SHP77 treated with DMSO at 0.1 percent for 48 hours (cell line): ENCODE measurements around the gene BRD7.

ENCODE experiments used
- DNase-seq: peaks from one replicate; lab custom pipeline; 2025; lab: John Stamatoyannopoulos, UW

The BRD7 gene

DNA sequence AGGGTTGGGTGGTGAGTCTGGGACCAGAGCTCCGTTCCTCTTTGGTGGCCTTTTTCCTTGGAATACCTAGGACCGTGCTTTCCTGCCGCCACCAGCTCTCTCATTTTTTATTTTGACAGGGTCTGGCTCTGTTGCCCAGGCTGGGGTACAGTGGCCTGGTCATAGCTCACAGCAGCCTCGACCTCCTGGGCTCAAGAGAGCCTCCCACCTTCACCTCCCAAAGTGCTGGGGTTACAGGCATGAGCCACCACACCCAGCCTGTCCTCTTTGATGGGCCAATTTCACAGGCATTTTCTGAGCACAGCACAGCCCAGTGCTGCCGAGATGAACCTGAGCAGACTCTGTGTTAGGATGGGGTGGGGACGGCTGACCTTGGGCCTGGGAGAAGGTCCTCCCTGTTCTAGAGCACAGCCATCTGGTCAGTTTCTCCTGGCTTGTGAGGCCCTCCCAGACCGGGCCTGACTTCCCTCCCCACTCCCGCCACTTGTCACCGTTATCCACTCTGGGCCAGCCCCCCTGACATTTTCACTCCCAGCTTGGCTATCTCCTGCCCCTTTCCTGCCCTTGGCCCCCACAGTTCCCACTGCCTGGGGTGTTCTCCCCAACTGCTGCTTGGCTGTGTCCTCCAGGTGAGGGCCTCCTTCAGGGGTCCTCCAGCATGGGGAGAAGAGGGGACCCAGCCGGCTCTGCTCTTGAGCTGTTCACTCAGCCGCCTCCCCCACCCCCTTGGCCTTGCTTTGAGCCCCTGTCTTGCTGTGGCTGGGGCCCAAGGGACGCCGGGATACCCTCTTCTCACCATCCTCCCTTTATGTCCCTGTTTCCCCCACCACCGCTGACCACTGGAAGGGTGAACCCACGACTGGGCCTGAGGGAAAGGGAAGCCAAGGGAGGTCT is 97.4 kb downstream of the BRD7 start:
- no peak for DNase-seq

DNA sequence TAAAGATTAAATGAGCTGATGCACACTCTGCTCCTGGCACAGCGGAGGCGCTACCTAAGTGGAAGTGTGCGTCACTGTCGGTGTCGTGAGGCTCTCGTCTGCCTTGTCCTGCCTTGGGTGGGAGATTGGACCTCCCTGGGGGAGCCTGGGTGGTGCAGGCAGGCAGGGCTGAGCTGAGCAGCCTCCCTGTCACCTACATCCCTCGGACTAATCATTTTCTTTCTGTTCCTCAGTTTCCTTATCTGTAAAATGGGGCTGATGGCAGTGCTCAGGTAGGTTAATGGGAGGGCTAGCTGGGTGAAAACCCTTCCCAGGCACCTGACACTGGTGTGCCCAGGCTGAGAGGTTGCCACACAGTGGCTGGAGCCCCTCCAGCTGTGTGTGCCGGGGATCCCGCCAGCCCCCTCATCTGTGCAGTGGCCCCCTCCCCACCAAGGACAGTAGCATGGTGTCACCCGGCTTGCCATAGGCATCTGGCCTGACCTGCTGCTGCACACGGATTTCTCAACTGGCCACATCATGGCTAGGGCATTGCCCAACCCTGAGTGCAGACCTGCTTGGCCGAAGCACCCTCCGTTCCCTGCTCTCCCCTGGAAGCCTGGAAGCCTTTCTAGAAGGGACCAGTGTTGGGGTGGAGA is 98.2 kb downstream of the BRD7 start:
- DNase-seq, result no peak

DNA sequence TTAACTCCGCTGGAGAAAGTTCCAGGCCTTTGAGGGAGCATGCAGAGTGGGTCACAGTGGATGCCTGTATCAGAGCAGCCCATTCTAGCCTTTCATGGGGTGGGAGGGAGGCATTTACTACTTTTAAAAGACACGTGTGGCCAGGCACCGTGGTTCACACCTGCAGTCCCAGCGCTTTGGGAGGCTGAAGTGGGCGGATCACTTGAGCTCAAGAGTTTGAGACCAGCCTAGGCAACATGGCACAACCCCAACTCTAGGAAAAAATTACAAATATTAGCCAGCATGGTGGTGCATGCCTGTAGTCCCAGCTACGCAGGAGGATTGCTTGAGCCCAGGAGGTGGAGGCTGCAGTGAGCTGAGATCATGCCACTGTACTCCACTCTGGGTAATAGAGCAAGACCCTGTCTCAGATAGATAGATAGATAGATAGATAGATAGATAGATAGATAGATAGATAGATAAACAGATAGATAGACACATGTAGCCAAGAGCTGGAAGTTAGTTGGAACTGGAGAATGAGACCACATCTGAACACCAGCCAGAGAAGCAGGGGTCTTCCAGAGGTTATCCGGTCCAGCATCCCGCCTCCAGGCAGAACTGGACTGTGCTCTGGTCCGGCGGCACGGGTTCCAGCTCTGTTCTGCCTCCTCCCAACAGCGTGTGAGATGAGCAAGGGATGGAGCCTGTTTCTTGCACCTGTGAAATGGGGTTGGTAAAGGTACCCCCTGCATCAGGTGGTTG is 98.8 kb downstream of the BRD7 start:
- no peak for DNase-seq

DNA sequence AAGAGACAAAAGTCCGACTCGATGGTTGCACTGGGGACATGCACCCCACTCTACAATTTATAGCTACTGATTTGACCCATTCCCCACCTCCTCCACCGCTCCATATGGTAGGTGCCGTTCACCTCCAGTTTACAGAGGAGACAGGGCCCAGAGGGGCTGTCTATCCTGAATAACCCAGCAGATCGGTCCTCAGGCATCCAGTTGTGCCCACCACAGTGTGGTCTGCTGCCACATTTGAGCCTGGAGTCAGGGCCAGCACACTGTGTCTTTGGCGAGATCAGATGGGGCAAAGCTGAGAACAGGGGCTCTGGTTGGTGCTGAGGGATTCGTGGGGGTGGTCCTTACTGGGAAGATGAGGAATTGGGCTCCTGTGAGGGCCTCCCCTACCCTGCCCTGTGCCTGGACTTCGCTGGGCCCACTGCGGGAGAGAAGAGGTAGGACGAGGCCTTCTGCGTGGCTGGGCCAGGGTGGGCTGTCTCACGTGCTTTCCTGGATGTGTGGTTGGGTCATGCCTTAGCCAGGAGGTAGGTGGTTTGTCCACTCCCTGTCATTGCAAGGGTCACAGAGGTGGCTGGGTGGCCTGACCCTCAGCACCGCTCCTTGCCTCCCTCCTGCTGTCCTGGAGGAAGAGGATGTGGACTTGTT is 99.6 kb downstream of the BRD7 start:
- DNase-seq, result no peak

DNA sequence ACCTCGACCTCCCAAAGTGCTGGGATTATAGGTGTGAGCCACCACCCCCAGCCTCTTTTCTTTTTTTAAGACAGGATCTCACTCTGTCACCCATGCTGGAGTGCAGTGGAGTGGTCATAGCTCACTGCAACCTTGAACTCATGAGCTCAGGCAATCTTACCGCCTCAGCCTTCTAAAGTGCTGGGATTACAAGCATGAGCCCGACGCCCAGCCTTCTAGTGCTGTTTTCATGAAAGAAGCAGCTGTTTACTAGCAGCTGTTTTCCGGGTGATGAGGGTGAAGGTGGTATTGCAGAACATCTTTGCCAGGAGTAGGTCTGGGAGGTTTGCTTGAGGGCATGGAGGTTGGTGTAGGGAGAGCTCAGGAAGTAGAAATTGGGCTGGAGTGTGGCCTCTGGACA is 100.4 kb downstream of the BRD7 start:
- DNase-seq, result no peak

DNA sequence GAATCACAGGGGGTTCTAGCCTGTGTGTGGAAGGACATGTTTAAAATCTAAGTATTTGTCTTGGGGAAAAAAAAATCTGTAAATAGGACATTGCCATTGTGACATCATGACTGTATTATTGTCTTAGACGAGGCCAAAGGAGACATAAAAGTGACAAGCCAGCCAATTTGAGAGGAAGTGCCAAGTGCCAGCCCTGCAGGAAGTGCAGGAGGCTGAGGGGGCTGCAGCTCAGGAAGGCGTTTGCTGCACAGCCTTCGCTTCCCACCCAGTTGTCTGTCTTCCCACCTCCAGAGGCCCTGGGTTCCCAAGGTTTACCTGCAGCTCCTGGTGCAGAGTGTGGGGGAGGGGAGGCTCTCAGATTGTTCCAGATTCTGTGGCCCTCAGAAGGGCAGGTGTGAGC is 101.1 kb downstream of the BRD7 start:
- DNase-seq, result no peak

DNA sequence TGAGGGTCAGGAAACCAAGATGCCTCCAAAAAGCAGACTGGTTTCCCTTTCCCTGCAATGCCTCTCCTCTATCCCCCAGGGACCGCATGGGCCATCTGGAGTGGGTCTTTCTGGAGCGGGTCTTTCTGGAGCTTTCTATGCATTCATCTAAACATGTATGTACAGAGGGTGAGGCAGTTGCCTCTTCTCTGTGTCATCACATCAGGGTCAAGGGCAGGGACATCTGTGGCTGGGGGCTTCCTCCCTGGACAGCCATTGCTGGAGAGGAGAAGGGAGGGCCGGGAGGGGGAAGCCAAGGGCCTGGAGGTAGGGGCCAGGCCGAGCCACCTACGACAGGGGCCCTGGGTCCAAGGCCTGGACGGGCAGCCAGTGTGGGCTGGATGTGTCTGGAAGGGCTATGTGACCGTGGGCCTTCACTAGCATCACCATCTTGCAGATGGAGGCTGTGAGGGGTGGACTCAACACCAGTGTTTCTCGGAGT is 101.6 kb downstream of the BRD7 start:
- DNase-seq, result no peak

DNA sequence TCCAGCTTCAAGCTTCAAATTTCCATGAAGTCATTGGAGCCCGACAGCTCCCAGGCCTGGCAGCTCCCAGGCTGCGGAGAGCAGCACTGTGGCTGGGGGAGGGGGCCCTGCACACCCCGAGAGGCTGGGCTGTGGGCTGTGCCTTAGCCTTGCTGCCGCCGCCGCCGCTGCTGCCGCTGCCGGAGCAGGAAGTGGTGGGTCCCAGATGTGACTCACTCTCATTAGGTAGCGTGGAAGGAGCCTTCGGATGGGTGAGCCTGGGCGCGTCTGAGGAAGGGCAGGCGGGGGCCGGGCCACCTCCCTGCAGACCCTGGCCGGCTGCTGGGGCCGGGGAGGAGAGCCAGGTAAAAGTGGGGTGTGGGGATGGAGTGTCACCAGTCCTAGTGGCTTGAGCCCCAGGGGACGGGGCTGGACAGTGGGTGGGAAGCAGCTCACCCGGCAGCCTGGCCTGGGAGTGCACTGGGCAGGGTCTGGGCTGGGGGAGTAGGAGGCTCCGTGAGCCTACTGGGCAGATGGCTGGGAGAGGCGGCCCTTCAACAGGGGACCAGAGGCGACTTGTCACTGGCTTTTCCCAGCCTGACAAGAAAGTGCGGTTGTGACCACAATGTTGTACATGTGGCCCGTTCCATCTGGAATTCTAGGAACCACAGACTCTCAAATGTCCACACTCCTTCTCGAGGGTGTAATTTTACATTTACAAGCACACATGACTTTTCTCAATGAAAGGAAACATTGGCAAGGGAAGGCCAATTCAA is 102.3 kb downstream of the BRD7 start, which contains the start of gene ADCY7:
TSS of gene ADCY7 (plus strand) at position 215 of the 755 bp plus-strand sequence. CDS start 21,629 bp downstream, outside the sequence.
- DNase-seq, result no peak
